ENCODE results near the gene STMP1. TPM values are rescaled to one million over a fixed set of nuclear protein-coding genes. Genes with fewer than 3 reads are reported as not detected.

The STMP1 gene
- total RNA-seq, 1 experiment from 2014 or later: 11.8 TPM

DNA sequence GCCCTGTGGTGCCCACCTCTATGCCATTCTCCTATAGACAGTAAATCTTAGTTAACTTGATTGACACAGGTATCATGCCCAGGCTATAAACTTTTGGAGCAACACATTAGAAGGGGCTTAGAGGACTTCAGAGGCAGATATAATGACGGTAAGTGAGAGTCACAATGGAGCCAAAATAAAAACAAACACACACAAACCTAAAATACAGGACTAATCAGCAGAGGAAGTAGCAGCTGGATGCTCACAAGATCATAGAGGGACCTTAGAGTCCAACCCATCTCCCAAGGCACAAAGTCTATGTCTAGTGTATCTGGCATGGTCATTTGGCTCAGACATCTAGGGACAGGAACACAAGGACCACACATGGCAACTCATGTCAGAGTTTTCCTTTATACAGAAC is 53.4 kb downstream of the STMP1 start:
- H3K27me3 ChIP-seq (ENCODE audit: control insufficient read depth, insufficient read depth, low read length): no peaks in the 10 kb centered on the region
- no peak for DNase-seq

GRCh38 chr7:135716677-135717238 is 54.4 kb downstream of the STMP1 start:
- H3K4me3 ChIP-seq (ENCODE audit: insufficient read depth, low read depth, low read length): no peak overlapping the region
- DNase-seq: no peak
- no peaks in the 10 kb centered on the region; the same call in 1 of the 2 replicates for H3K36me3 ChIP-seq (replicated peaks; ENCODE audit: control insufficient read depth, insufficient read depth, low read length)
- H3K27me3 ChIP-seq (ENCODE audit: control insufficient read depth, insufficient read depth, low read length): no peaks in the 10 kb centered on the region

More for the DNA sequence above, 53.4 kb downstream of the STMP1 start:
- Histone ChIP-seq H3K36me3 (replicated peaks; ENCODE audit: control insufficient read depth, insufficient read depth, low read length) (no peaks in the 10 kb centered on the region; the same call in 1 of the 2 replicates), H3K4me3 (ENCODE audit: insufficient read depth, low read depth, low read length) (no peak overlapping the region)

GRCh38 chr7:135717693-135718092 is 55.4 kb downstream of the STMP1 start:
- no peak for DNase-seq
- Histone ChIP-seq H3K27me3 (ENCODE audit: control insufficient read depth, insufficient read depth, low read length) (no peaks in the 10 kb centered on the region), H3K4me3 (ENCODE audit: insufficient read depth, low read depth, low read length) (no peak overlapping the region), H3K36me3 (replicated peaks; ENCODE audit: control insufficient read depth, insufficient read depth, low read length) (no peaks in the 10 kb centered on the region; the same call in 1 of the 2 replicates)

DNA sequence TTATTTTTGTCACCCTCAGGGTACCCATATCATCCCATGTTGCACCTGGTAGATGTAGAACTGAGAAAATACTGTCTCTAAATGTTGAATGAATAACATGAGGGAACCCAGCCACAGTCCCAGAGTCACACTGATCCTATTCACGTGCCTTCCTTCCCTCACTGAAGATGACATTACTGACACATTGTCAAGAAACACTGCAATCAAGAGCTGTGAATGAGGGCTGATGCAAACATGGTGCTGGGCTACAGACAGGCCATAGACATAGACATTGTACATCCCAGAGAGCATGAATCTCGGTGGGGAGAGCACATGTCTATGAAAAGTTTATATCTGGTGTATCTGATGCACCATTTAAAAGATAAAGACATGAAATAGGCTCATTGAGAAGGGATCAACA is 55.9 kb downstream of the STMP1 start:
- Histone ChIP-seq H3K36me3 (replicated peaks; ENCODE audit: control insufficient read depth, insufficient read depth, low read length) (no peaks in the 10 kb centered on the region; the same call in 1 of the 2 replicates), H3K27me3 (ENCODE audit: control insufficient read depth, insufficient read depth, low read length) (no peaks in the 10 kb centered on the region), H3K4me3 (ENCODE audit: insufficient read depth, low read depth, low read length) (no peak overlapping the region)
- DNase-seq: no peak

DNA sequence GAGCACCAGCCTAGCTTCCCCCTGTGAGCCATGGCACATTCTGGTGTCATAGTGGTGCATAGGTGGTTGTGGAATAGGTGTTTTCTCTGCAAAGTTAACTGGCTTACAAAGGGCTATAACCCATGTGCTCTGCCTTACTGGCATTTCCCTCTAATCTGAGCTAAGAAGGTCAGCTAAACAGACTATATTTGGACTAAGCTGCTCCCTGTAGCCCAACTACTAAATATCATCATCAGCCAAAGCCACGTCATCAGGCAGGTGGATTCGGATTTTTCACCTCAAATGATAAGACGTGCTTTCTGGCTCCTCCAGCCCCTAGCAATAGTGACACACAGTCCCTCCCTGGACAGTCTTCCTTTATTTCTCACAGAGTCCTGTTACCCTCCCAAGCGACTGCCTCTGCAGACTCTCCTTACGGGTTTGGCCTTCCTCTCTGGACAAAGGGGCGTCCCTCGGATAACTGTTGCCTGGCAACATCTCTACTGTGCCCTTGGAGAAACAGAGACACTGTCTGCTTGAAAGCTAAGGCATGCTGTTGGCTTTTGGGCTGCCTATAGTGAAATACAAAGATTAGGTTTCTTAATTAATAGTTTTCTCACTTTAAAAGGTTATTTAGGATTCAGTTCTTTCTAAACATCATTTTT is 56.6 kb downstream of the STMP1 start:
- DNase-seq: no peak
- no peaks in the 10 kb centered on the region for H3K27me3 ChIP-seq (ENCODE audit: control insufficient read depth, insufficient read depth, low read length)
- no peaks in the 10 kb centered on the region; the same call in 1 of the 2 replicates for H3K36me3 ChIP-seq (replicated peaks; ENCODE audit: control insufficient read depth, insufficient read depth, low read length)
- H3K4me3 ChIP-seq (ENCODE audit: insufficient read depth, low read depth, low read length): no peak overlapping the region

- DNase-seq: no peak
- Histone ChIP-seq H3K27me3 (ENCODE audit: control insufficient read depth, insufficient read depth, low read length) (no peaks in the 10 kb centered on the region), H3K36me3 (replicated peaks; ENCODE audit: control insufficient read depth, insufficient read depth, low read length) (no peaks in the 10 kb centered on the region; the same call in 1 of the 2 replicates), H3K4me3 (ENCODE audit: insufficient read depth, low read depth, low read length) (no peak overlapping the region)
Measured at GRCh38 chr7:135719688-135720087, 57.4 kb downstream of the STMP1 start.

DNA sequence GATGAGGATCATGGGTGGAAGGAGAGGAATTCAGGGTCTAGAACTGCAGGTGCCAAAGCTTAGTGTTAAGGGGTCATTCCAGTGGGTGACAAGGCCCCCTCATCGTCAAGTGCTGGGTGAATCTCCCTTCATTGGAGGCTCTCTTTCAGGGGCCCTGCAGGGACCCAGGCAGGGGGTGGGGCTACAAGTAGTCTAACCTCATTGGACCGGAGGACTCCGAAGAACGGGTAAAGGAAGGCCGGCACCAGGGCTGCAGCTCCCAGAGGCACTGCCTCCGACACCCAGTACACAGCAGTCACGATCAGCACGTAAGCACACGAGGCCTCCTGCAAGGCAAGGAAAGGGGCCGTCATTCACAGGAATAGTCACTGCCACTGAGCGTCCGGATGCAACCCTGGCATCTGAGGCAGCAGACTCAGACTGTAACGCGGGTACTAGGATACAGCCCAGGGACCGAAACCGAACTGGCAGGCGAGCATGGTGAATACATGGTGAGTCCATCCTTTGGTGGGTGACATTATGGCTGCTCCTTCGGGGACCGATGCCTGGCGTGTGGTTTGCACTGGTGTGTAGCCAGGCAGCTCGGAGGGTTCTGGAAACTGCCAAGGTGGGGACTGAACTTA is 59.0 kb downstream of the STMP1 start:
- DNase-seq: peak; percentile 37
- Histone ChIP-seq H3K27me3 (ENCODE audit: control insufficient read depth, insufficient read depth, low read length) (no peaks in the 10 kb centered on the region), H3K36me3 (replicated peaks; ENCODE audit: control insufficient read depth, insufficient read depth, low read length) (no peaks in the 10 kb centered on the region), H3K4me3 (ENCODE audit: insufficient read depth, low read depth, low read length) (no peak overlapping the region)

- H3K27me3 ChIP-seq (ENCODE audit: control insufficient read depth, insufficient read depth, low read length): no peaks in the 10 kb centered on the region
- H3K4me3 ChIP-seq (ENCODE audit: insufficient read depth, low read depth, low read length): no peak overlapping the region
- no peaks in the 10 kb centered on the region for H3K36me3 ChIP-seq (replicated peaks; ENCODE audit: control insufficient read depth, insufficient read depth, low read length)
- no peak for DNase-seq
Measured at GRCh38 chr7:135723411-135723810, 61.1 kb downstream of the STMP1 start.

Other genes with a start within 250 kb of the STMP1 start
- 10.4 and 13.7 TPM in 2 replicates for gene CNOT4, start 152.4 kb upstream of the STMP1 start, total RNA-seq (2014; rRNA removed; shearing (Covaris generic))
- gene NUP205, start 104.6 kb upstream of the STMP1 start, total RNA-seq (2014; rRNA removed; shearing (Covaris generic)): 138 and 150 TPM in 2 replicates
- gene SLC13A4, start 65.7 kb downstream of the STMP1 start, total RNA-seq (2014; rRNA removed; shearing (Covaris generic)): 2.3 and 3.1 TPM in 2 replicates
- gene FAM180A, start 86.3 kb downstream of the STMP1 start, total RNA-seq (2014; rRNA removed; shearing (Covaris generic)): not detected in 2 replicates

All from H7 (cell line).